Subcutaneous adipose tissue (tissue), 4 donors: ENCODE data around the gene CCDC102A. TPM values are rescaled to one million over a fixed set of nuclear protein-coding genes. Genes with fewer than 3 reads are reported as not detected.

Experiments used
- total RNA-seq, 4 donors: library from RNA; depleted of rRNA; stranded (reverse); fragments of >200 nt; gene quantifications; one replicate each; pipeline ENCODE4 v1.1.0, GENCODE V29; 2016
- TF ChIP-seq, protein P1 (sequence below): fragments of 450-650 bp; IDR thresholded peaks from one replicate; pipeline ENCODE4 v1.5.1; 2016; ENCODE audit warnings: low read depth, mild to moderate bottlenecking, control low read depth, antibody characterized with exemption, moderate library complexity

Gene CCDC102A
- total RNA-seq, 4 donors from 2014 or later, result 5.5 to 7.0 (median 6.2) TPM

DNA sequence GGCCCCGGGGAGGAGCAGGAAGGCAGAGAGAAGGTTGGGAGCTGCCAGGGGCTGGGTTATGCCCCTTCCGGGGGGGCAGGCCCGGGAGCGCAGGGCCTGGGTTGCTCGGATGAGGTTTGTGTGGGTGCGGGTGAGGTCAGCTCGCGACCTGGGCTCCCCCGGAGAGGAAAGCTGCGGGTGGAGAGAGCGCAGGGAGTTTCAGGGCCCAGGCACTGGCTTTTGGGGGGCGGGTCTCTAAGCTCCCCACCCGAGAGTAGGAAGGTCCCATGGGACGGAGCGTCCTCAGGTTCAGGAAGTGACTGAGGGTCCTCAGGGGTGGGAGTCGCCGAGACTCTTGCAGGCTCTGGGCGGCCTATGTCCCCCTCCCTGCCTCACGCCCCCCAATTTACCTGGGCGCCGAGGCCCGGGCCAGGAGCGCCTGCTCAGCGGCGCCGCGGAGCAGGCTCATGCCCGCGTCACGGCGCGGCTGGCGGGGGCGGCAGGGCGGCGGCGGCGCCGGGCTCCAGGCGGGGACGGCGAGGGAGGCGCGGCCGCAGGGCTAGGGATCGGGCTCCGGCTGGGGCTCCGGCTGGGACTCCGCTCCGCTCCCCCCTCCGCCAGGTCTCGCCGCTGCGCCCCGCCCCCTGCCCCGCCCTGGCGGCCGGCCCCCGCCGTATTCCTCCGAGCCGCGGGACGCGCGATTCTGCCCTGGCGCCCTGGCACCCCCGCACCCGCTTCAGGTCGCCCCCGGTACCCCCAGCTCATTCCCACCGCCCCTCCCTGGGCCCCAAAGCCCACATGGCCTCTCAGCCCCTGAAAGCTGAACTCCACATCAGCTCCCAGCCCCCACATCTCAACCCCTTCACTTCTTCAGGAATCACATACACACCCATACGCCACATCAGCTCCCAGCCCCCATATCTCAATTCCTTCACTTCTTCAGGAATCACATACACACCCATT, 50.2 kb downstream of the CCDC102A start, which contains the start of gene DOK4:
DOK4 (minus strand) TSS at position 578 of the 942 bp plus-strand sequence. CDS start 6,986 bp downstream, outside the sequence.
- TF ChIP-seq, protein P1, sequence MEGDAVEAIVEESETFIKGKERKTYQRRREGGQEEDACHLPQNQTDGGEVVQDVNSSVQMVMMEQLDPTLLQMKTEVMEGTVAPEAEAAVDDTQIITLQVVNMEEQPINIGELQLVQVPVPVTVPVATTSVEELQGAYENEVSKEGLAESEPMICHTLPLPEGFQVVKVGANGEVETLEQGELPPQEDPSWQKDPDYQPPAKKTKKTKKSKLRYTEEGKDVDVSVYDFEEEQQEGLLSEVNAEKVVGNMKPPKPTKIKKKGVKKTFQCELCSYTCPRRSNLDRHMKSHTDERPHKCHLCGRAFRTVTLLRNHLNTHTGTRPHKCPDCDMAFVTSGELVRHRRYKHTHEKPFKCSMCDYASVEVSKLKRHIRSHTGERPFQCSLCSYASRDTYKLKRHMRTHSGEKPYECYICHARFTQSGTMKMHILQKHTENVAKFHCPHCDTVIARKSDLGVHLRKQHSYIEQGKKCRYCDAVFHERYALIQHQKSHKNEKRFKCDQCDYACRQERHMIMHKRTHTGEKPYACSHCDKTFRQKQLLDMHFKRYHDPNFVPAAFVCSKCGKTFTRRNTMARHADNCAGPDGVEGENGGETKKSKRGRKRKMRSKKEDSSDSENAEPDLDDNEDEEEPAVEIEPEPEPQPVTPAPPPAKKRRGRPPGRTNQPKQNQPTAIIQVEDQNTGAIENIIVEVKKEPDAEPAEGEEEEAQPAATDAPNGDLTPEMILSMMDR, result no peak

DNA sequence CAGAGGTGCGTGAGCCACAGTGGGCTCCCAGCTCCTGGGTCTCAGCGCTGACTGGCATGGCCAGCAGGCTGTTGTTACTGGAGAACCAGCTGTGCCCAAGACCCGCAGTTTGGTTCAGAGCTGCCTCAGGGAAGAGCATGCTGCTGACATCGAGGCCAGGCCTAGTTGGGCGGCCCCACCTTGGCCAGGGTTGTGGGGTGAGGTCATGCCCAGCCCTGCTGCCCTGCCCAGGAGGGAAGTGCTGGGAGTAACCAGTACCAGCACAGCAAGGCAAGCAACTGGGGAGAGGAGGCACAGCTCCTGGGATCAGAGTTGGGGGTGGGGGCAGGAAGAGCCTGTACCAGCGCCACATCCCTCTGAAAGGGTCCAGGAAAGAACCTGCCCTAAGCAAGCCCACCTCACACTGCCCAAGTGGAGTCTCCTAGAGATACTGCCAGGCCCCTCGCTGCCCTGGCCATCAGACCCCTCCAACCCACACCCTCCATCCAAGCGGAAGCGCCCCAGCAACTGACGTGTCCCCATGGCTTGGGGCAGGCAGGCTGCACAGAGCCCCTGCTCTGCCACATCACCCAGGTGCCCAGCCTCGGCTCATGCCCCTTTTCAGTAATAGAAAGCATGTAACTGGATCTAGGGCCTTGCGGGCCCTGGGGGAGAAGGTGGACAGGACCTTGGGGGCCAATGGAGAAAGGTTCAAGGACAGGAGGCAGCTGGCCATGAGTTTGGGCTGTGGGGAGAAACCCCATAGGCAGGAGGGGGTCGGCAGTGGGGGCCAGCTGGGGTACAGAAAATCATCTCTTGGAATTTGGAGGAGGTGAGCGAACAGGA, 51.1 kb downstream of the CCDC102A start:
- TF ChIP-seq, protein P1, result no peak

DNA sequence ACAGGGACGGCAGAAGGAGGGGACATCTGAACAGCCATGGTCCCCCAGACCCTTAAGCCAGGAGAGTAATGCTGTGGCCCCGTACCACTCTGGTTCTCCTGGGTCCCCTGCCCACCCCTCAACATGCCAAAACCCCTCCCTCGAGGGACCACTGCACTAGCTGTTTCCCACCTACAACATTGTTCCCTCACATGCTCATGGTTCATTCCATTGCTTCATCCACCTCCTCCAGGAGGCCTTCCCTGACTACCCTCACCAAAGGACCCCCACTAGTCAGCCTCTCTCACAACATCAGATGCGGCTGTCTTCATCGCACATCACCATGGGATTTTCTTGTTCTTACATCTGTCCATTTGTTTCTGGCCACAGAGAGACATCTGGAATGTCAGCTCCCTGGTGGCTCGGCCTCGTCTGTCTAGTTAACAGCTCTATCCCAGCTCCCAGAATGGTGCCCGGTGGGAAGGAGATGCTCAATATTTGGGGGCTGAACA, 51.8 kb downstream of the CCDC102A start:
- TF ChIP-seq, protein P1, result no peak

DNA sequence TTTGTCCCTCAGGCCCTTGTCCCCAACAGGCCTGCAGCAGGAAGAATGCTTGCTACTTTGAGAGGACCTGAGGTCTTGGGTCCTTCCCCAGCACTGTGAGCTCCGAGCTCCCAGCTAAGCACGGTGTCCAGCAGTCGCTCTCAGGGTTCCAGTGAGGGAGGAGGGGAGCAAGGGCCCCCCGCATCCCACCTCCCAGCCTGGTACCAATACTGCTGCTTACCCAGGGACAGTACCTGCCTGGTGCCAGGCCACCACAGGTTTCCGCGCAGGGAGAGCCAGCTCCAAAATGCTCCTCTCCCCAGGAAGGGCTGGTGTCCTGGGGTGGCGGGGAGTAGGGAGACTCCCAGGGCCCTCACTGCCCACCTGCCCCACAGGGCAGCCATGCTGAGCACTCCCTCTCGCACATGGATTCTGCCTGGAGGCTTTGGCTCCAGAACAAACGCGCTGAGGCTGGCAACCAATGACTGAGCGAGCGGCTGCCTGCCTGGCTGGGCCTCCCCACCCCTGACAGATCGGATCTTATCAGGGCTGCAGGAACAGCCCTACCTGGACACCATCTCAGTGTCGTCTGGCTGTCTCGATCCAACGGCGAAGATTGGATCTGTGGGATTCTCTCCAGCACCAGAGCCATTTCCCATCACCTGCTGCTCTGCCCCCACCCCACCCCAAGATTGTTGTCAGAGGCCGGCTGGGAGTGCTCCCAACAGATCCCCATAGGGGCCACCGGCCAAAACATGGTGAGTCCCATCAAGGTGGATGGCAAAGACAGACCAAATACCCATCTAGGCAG, 52.5 kb downstream of the CCDC102A start:
- TF ChIP-seq, protein P1, result no peak

DNA sequence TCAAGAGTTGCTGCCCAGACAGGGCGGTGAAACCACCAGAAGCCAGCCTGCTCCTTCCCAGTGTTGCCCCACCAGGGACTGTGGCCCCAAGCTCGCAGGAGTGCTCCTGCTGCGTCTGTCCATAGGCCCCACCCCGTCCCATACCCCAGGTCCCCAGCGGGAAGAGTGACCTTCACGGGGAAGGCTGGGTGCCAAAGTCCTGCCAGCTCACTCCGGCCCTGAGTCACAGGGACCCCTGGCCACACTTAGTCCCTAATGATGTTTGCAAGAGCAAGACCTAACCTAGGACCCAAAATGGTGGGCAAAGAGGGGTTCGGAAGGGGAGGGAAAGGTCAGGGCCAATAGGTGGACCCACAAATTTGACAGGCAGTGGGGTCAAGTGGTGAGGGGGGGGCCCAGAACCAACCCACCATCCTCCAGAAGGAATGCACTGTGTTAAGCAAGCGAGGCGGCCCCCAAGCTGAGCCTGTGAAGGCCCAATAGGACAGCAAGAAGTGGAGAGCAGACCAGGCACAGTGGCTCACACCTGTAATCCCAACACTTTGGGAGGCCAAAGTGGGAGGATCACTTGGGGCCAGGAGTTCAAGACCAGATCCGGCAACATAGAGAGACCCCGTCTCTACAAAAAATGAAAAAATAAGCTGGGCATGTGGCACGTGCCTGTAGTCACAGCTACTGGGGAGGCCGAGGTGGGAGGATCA, 53.4 kb downstream of the CCDC102A start:
- TF ChIP-seq, protein P1, result no peak

DNA sequence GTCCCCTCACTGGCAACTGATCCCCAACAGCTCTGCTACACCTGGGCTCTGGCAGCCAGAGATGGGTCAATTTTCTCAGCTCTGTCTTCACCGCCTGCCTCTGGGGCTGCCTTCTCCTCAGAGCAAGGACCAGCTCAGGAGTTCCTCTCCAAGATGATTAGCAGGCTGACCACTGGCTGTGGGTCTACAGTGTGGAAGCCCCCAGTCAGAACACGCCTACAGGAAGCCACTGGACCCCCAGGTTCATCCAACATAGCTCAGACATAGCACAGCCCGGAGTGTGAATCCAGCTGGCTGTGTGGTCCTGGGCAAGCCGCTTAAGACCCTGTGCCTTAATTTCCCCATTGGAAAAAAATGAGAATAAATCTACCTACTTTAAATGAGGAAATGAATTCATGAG, 55.0 kb downstream of the CCDC102A start:
- TF ChIP-seq, protein P1, result no peak
